Fibroblast of the aortic adventitia (primary cell): ENCODE data around the gene KRTAP5-1. TPM values are rescaled to one million over a fixed set of nuclear protein-coding genes. Genes with fewer than 3 reads are reported as not detected.

Source experiments
- DNase-seq: peaks from one replicate; pipeline ENCODE4 v3.0.0-alpha.2; 2010; ENCODE audit warnings: low read depth
- H3K4me3 ChIP-seq: 2 replicates; pipeline ENCODE4 v1.5.1; 2011; ENCODE audit warnings: low read depth, mild to moderate bottlenecking, control low read depth, low read length, moderate library complexity
- CTCF ChIP-seq: IDR thresholded peaks from 2 replicates; pipeline ENCODE4 v1.5.1; 2011; ENCODE audit warnings: mild to moderate bottlenecking, low read length, control low read depth, inconsistent platforms; ENCODE audit not compliant: insufficient read depth
- total RNA-seq: library from RNA; depleted of rRNA; stranded (reverse); fragments of >200 nt; gene quantifications from 2 replicates; pipeline ENCODE4 v1.2.3, GENCODE V29; 2012; ENCODE audit warnings: low replicate concordance

The KRTAP5-1 gene
- total RNA-seq, 1 donor = not detected

- peak; percentile 42 for TF ChIP-seq CTCF
- no peak for DNase-seq
- H3K4me3 ChIP-seq = no peak overlapping the region
These were observed 38.3 kb downstream of the KRTAP5-1 start for GRCh38 chr11:1546536-1547466.

GRCh38 chr11:1546077-1546535 lies 39.0 kb downstream of the KRTAP5-1 start:
- TF ChIP-seq CTCF = no peak
- no peak for DNase-seq
- no peak overlapping the region for H3K4me3 ChIP-seq

- H3K4me3 ChIP-seq = no peak overlapping the region
- DNase-seq = no peak
- no peak for TF ChIP-seq CTCF
These were observed 39.7 kb downstream of the KRTAP5-1 start for GRCh38 chr11:1545432-1545831.

- no peak overlapping the region for H3K4me3 ChIP-seq
- no peak for TF ChIP-seq CTCF
- no peak for DNase-seq
These were observed 40.5 kb downstream of the KRTAP5-1 start for GRCh38 chr11:1544536-1544935.

- H3K4me3 ChIP-seq = no peak overlapping the region
- no peak for TF ChIP-seq CTCF
- DNase-seq = no peak
These were observed 41.3 kb downstream of the KRTAP5-1 start for GRCh38 chr11:1543606-1544263.

- no peak for TF ChIP-seq CTCF
- H3K4me3 ChIP-seq = no peak overlapping the region
- no peak for DNase-seq
These were observed 42.8 kb downstream of the KRTAP5-1 start for GRCh38 chr11:1542267-1542666.
